Measurements from ENCODE around the gene PRKD2. TPM values are rescaled to one million over a fixed set of nuclear protein-coding genes. Genes with fewer than 3 reads are reported as not detected.

The PRKD2 gene
- total RNA-seq, 1 experiment from 2014 or later = 88.5 TPM

DNA sequence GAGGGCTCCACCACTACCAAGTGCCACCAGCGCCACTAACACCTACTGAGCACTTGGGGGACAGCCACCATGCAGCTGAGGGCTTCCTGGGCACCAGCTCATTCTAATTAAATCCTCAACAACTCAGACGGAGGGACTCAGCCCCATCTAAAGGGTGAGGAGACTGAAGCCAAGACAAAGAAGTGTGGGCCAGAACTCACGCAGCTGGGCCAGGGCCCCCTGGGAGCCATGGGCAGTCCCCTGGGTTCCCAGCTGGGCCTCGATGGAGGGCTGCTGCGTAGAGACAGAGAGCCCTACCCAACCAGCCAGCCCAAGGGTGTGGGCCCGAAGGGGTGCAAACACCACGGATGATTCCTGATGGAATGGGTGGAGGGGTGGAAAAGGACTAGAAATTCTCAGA is 12.8 kb upstream of the PRKD2 start:
- H3K27me3 ChIP-seq (ENCODE audit: insufficient read depth, low read depth) = no peaks in the 10 kb centered on the region
- ChIA-PET CTCF (interaction anchor here (0.6 kb wide), 1 partner anchor 130 kb away, joined by 4 read pairs; no protein-coding TSS in a partner anchor), POLR2A (ENCODE audit: unreplicated experiment) (no interaction called here)
- peaks cover 47% of the 10 kb centered on the region for H4K20me1 ChIP-seq (ENCODE audit: insufficient read depth)
- peak in 1 of 2 experiments; percentile 21 for DNase-seq
- BruUV-seq (replicated peaks) = no TSS peak
- H3K4me2 ChIP-seq = no peak overlapping the region
- H3K9me2 ChIP-seq (ENCODE audit: insufficient read depth) = no peaks in the 10 kb centered on the region
- intact Hi-C loops (cut with micrococcal nuclease; ENCODE audit: unreplicated experiment) = loop anchor here (5.0 kb wide), 1 partner anchor 58 kb away; the partner anchor contains the start of gene SLC1A5
- peaks cover 47% of the 10 kb centered on the region for H3K79me2 ChIP-seq (ENCODE audit: low read depth)
- H2AFZ ChIP-seq = no peak overlapping the region
- TF ChIP-seq, protein P1, sequence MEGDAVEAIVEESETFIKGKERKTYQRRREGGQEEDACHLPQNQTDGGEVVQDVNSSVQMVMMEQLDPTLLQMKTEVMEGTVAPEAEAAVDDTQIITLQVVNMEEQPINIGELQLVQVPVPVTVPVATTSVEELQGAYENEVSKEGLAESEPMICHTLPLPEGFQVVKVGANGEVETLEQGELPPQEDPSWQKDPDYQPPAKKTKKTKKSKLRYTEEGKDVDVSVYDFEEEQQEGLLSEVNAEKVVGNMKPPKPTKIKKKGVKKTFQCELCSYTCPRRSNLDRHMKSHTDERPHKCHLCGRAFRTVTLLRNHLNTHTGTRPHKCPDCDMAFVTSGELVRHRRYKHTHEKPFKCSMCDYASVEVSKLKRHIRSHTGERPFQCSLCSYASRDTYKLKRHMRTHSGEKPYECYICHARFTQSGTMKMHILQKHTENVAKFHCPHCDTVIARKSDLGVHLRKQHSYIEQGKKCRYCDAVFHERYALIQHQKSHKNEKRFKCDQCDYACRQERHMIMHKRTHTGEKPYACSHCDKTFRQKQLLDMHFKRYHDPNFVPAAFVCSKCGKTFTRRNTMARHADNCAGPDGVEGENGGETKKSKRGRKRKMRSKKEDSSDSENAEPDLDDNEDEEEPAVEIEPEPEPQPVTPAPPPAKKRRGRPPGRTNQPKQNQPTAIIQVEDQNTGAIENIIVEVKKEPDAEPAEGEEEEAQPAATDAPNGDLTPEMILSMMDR (conservative IDR thresholded peaks at IDR 0.05) = no peak
- TF ChIP-seq EZH2 (IDR thresholded peaks at IDR 0.05; ENCODE audit: low read depth) = no peak
- H3K4me1 ChIP-seq (replicated peaks; ENCODE audit: insufficient read depth) = peaks cover 46% of the 10 kb centered on the region
- peaks cover 47% of the 10 kb centered on the region for H3F3A ChIP-seq (ENCODE audit: insufficient read depth, low read depth)
- H3K4me3 ChIP-seq = no peak overlapping the region
- H3K36me3 ChIP-seq (ENCODE audit: low read depth) = peaks cover 45% of the 10 kb centered on the region
- no peaks in the 10 kb centered on the region for H3K9me3 ChIP-seq (ENCODE audit: insufficient read depth, low read depth)
- peak overlapping the region; percentile 83; the same call in 1 of the 2 replicates for H3K27ac ChIP-seq

DNA sequence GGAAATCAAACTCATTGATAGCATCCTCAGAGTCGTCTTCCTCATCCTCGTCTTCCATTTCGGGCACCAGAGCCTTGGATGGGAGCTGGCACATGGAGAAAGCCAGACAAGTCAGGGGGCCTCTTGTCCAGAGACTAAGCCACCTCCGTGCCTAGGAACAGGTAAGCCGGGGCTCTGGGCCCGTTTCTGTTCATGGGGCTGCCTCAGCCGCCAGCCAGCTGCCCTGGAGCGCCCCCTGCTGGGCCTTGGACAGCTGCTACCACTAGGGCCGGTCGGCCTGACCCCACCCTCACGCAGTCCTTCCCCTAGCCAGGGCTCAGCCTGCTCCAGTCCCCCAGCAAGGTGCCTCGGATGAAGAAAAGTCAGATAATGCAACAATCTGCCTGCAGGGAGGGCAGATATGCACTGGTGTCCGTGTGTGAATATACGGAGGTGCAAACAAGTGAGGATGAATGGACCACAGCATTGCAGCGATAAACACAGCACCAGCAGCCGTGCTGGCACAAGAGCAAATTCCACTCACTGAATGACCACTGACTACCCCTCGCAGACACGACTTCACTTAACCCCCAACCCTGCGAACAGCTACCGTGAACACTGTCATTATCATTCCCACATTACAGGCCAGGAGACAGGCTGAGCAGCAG is 11.9 kb upstream of the PRKD2 start:
- POLR2A ChIA-PET (ENCODE audit: unreplicated experiment) = no interaction called here
- BruUV-seq (replicated peaks) = no TSS peak
- Histone ChIP-seq H3F3A (ENCODE audit: insufficient read depth, low read depth) (peaks cover 39% of the 10 kb centered on the region), H3K4me1 (replicated peaks; ENCODE audit: insufficient read depth) (peaks cover 37% of the 10 kb centered on the region), H3K4me2 (no peak overlapping the region), H3K9me2 (ENCODE audit: insufficient read depth) (no peaks in the 10 kb centered on the region), H4K20me1 (ENCODE audit: insufficient read depth) (peaks cover 41% of the 10 kb centered on the region), H3K27ac (no peak overlapping the region), H3K4me3 (no peak overlapping the region), H3K36me3 (ENCODE audit: low read depth) (peaks cover 42% of the 10 kb centered on the region), H2AFZ (no peak overlapping the region), H3K27me3 (ENCODE audit: insufficient read depth, low read depth) (no peaks in the 10 kb centered on the region), H3K79me2 (ENCODE audit: low read depth) (peaks cover 41% of the 10 kb centered on the region), H3K9me3 (ENCODE audit: insufficient read depth, low read depth) (no peaks in the 10 kb centered on the region)
- TF ChIP-seq, protein P1 (conservative IDR thresholded peaks at IDR 0.05) = peak; percentile 97
- TF ChIP-seq EZH2 (IDR thresholded peaks at IDR 0.05; ENCODE audit: low read depth) = no peak
- DNase-seq = peak in 1 of 2 experiments; percentile 45
- intact Hi-C loops (cut with micrococcal nuclease; ENCODE audit: unreplicated experiment) = no loop called here
- CTCF ChIA-PET = interaction anchor here (0.6 kb wide), 2 partner anchors 26 to 130 kb away, joined by 4 to 7 read pairs; no protein-coding TSS in a partner anchor

DNA sequence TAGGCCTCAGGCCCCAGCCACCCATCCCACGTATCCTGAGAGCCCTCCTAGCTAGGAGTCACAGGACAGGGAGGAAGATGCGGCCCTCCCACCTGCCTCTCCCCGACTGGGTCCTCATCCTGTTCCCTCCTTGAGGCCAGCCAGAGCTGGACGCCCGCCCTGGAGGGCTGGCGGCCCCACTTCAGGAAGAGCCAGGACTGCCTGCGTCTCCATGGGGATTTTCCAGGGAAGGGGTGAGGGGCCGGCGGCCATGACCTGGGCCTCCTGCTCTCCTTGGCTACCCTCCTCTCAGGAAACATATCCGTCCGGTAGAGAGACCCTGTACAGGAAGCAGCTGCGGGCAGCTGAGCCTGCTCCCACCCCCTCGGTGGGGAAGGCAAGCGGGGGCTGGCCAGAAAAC is 11.3 kb upstream of the PRKD2 start:
- H3K27ac ChIP-seq = no peak overlapping the region
- peaks cover 39% of the 10 kb centered on the region for H3K36me3 ChIP-seq (ENCODE audit: low read depth)

More for the DNA sequence above, 11.3 kb upstream of the PRKD2 start:
- Histone ChIP-seq H3K4me1 (replicated peaks; ENCODE audit: insufficient read depth) (peaks cover 31% of the 10 kb centered on the region), H3K79me2 (ENCODE audit: low read depth) (peaks cover 38% of the 10 kb centered on the region), H3K4me3 (no peak overlapping the region), H3K4me2 (no peak overlapping the region), H3F3A (ENCODE audit: insufficient read depth, low read depth) (peaks cover 32% of the 10 kb centered on the region; the same call in 1 of the 2 replicates), H2AFZ (no peak overlapping the region), H4K20me1 (ENCODE audit: insufficient read depth) (peaks cover 35% of the 10 kb centered on the region), H3K27me3 (ENCODE audit: insufficient read depth, low read depth) (no peaks in the 10 kb centered on the region), H3K9me2 (ENCODE audit: insufficient read depth) (no peaks in the 10 kb centered on the region), H3K9me3 (ENCODE audit: insufficient read depth, low read depth) (no peaks in the 10 kb centered on the region)
- CTCF ChIA-PET = interaction anchor here (0.6 kb wide), 2 partner anchors 23 to 27 kb away, joined by 6 to 7 read pairs; no protein-coding TSS in a partner anchor
- no peak for TF ChIP-seq EZH2 (IDR thresholded peaks at IDR 0.05; ENCODE audit: low read depth)
- TF ChIP-seq, protein P1 (conservative IDR thresholded peaks at IDR 0.05) = no peak
- DNase-seq = no peak
- intact Hi-C loops (cut with micrococcal nuclease; ENCODE audit: unreplicated experiment) = no loop called here
- POLR2A ChIA-PET (ENCODE audit: unreplicated experiment) = no interaction called here
- BruUV-seq (replicated peaks) = no TSS peak
